K562 (cell line): ENCODE data around the gene SLC5A2. TPM values are rescaled to one million over a fixed set of nuclear protein-coding genes. Genes with fewer than 3 reads are reported as not detected.

Experiments used
- ARID1B ChIP-seq: fragments of 450-650 bp; IDR thresholded peaks from 2 replicates; pipeline ENCODE4 v1.6.1; 2016; ENCODE audit warnings: antibody characterized with exemption, mild to moderate bottlenecking, inconsistent platforms
- CBFA2T2 ChIP-seq: fragments of 450-650 bp; conservative IDR thresholded peaks from 2 replicates; pipeline ENCODE4 v1.6.1; 2017; ENCODE audit warnings: mild to moderate bottlenecking
- CBFA2T3 ChIP-seq: fragments of 450-650 bp; IDR thresholded peaks from 2 replicates; pipeline ENCODE4 v1.6.1; 2017
- CREM ChIP-seq: IDR thresholded peaks from 2 replicates; pipeline ENCODE4 v1.6.1; 2014; ENCODE audit warnings: antibody characterized with exemption, low read depth
- CTBP1 ChIP-seq: fragments of 450-650 bp; IDR thresholded peaks from 2 replicates; pipeline ENCODE4 v1.6.1; 2016; ENCODE audit warnings: borderline replicate concordance
- DPF2 ChIP-seq: fragments of 450-650 bp; IDR thresholded peaks from 2 replicates; pipeline ENCODE4 v1.6.1; 2016
- JUND ChIP-seq, 2 experiments: IDR thresholded peaks; 2 replicates in 1 of 2; 3 replicates in 1 of 2; pipeline ENCODE4 v1.6.1; 2011; ENCODE audit warnings: borderline replicate concordance in 2 of 2, low read depth in 2 of 2, low read length in 2 of 2, improper control_type of control experiment in 1 of 2, missing biosample characterization in 1 of 2, missing genetic modification characterization in 1 of 2, missing genetic modification reagents in 1 of 2
- LEF1 ChIP-seq: fragments of 450-650 bp; IDR thresholded peaks from 2 replicates; pipeline ENCODE4 v1.6.1; 2016; ENCODE audit warnings: mild to moderate bottlenecking
- MECOM ChIP-seq: fragments of 250-450 bp; sonication (Bioruptor Pico); IDR thresholded peaks from 2 replicates; pipeline ENCODE4 v1.8.0; 2022; ENCODE audit warnings: inconsistent platforms
- MEIS2 ChIP-seq: fragments of 450-650 bp; IDR thresholded peaks from 2 replicates; pipeline ENCODE4 v1.6.1; 2014; ENCODE audit warnings: mild to moderate bottlenecking; ENCODE audit not compliant: partially characterized antibody
- RFX1 ChIP-seq: fragments of 450-650 bp; IDR thresholded peaks from 2 replicates; pipeline ENCODE4 v1.6.1; 2016; ENCODE audit warnings: mild to moderate bottlenecking, moderate library complexity
- SMC3 ChIP-seq: conservative IDR thresholded peaks from 2 replicates; pipeline ENCODE4 v1.6.1; 2011; ENCODE audit warnings: low read depth, low read length, improper control_type of control experiment; ENCODE audit not compliant: insufficient read depth
- SP2 ChIP-seq: IDR thresholded peaks from 2 replicates; pipeline ENCODE4 v1.6.1; 2011; ENCODE audit warnings: mild to moderate bottlenecking, low read depth, low read length, moderate library complexity; ENCODE audit not compliant: poor library complexity, severe bottlenecking; ENCODE audit errors: extremely low read depth
- ZNF57 ChIP-seq: fragments of 450-650 bp; formaldehyde crosslinking; IDR thresholded peaks from 2 replicates; pipeline ENCODE4 v1.4.0; 2020; ENCODE audit warnings: mild to moderate bottlenecking, moderate library complexity
- polyA plus RNA-seq, 8 experiments: library from polyadenylated mRNA; depleted of rRNA in 4 of 8; stranded (reverse) in 5 of 8; unstranded in 3 of 8; fragments of >200 nt; fragmentation: Nextera tagmentation in 2 of 8; fragmentation: Illumina TruSeq in 1 of 8; extraction: Ambion mirVana in 2 of 8; extraction: Trizol in 1 of 8; gene quantifications; 2 replicates each; pipeline versions ENCODE4 v1.2.1 to v1.2.3, GENCODE V29; 2011 to 2014; ENCODE audit warnings: inconsistent platforms in 1 of 8, missing spikeins in 1 of 8
- total RNA-seq, 7 experiments: library from RNA; depleted of rRNA in 6 of 7; stranded (reverse); fragments of >200 nt in 6 of 7; fragmentation: Illumina TruSeq in 2 of 7; extraction: Trizol in 2 of 7; gene quantifications; 2 replicates each; pipeline versions ENCODE4 v1.2.1 to v1.2.3, GENCODE V29; 2011 to 2021; ENCODE audit warnings: low replicate concordance in 1 of 7
- TF ChIP-seq, protein P1 (sequence below): fragments of 450-650 bp; IDR thresholded peaks from 2 replicates; pipeline ENCODE4 v1.6.1; 2016
- TF ChIP-seq, protein P2 (sequence below): sonication (generic); formaldehyde crosslinking; IDR thresholded peaks from 2 replicates; pipeline ENCODE4 v1.8.0; 2022; ENCODE audit warnings: missing genetic modification reagents, mild to moderate bottlenecking, moderate library complexity, borderline replicate concordance
- TF ChIP-seq, protein P3 (sequence below), 3 experiments: IDR thresholded peaks in 2 of 3; conservative IDR thresholded peaks in 1 of 3; 2 replicates each; pipeline ENCODE4 v1.5.1; 2011 to 2012; ENCODE audit warnings: low read length in 3 of 3, mild to moderate bottlenecking in 3 of 3, control low read depth in 2 of 3, improper control_type of control experiment in 1 of 3, inconsistent platforms in 1 of 3, low read depth in 1 of 3, mixed read lengths in 1 of 3, moderate library complexity in 1 of 3; ENCODE audit not compliant: insufficient read depth in 2 of 3

Gene SLC5A2
- total and polyA plus RNA-seq, 9 of the 15 experiments (the other 6 are each of a cell fraction or from before 2014, with no cell fraction given) = 0.07 to 2.7 (median 2.2) TPM; not detected in 6

DNA sequence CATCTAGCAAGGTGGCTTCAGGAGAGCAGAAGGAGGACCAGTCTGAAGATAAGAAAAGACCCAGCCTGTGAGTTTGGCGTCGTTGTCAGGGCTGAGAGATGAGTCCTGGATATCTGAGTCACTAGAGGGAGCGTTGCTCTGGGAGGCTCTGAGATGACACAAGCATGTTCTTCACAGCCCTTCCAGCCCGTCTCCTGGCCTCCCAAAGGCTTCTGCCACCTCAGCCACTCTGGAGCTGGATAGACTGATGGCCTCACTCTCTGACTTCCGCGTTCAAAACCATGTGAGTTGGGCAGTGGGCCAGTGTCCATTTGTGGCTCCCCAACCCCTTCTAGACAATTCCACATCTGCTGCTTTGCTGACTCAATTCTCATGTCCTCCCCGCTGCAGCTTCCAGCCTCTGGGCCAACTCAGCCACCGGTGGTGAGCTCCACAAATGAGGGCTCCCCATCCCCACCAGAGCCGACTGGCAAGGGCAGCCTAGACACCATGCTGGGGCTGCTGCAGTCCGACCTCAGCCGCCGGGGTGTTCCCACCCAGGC, 8.7 kb upstream of the SLC5A2 start (continued):
- TF ChIP-seq JUND (IDR thresholded peaks at IDR 0.05; ENCODE audit: borderline replicate concordance, low read depth, low read length) = peak; percentile 40; the same call in 1 of the 2 replicates
- TF ChIP-seq JUND (tag; IDR thresholded peaks at IDR 0.05; ENCODE audit: borderline replicate concordance, low read depth, low read length) = no peak
- TF ChIP-seq DPF2 = peak; percentile 52; the same call in 1 of the 2 replicates
- TF ChIP-seq, protein P1, sequence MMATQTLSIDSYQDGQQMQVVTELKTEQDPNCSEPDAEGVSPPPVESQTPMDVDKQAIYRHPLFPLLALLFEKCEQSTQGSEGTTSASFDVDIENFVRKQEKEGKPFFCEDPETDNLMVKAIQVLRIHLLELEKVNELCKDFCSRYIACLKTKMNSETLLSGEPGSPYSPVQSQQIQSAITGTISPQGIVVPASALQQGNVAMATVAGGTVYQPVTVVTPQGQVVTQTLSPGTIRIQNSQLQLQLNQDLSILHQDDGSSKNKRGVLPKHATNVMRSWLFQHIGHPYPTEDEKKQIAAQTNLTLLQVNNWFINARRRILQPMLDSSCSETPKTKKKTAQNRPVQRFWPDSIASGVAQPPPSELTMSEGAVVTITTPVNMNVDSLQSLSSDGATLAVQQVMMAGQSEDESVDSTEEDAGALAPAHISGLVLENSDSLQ = 0 out of 2 replicates have a peak, but pooled peaks have one; percentile 12
- no peak for TF ChIP-seq ZNF57
- TF ChIP-seq, protein P2, sequence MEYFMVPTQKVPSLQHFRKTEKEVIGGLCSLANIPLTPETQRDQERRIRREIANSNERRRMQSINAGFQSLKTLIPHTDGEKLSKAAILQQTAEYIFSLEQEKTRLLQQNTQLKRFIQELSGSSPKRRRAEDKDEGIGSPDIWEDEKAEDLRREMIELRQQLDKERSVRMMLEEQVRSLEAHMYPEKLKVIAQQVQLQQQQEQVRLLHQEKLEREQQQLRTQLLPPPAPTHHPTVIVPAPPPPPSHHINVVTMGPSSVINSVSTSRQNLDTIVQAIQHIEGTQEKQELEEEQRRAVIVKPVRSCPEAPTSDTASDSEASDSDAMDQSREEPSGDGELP = 0 out of 2 replicates have a peak, but pooled peaks have one; percentile 7
- TF ChIP-seq CBFA2T3 = peak; percentile 46
- TF ChIP-seq CBFA2T2 = 0 out of 2 replicates have a peak, but pooled peaks have one; percentile 6
- peak; percentile 40 for TF ChIP-seq MEIS2
- 0 out of 2 replicates have a peak, but pooled peaks have one; percentile 10 for TF ChIP-seq SMC3
- no peak for TF ChIP-seq SP2
- no peak for TF ChIP-seq LEF1
- TF ChIP-seq CREM = 0 out of 2 replicates have a peak, but pooled peaks have one; percentile 27
- TF ChIP-seq RFX1 = 0 out of 2 replicates have a peak, but pooled peaks have one; percentile 38
- peak; percentile 68 for TF ChIP-seq MECOM (CRISPR knock-in tag)
- TF ChIP-seq, protein P3, sequence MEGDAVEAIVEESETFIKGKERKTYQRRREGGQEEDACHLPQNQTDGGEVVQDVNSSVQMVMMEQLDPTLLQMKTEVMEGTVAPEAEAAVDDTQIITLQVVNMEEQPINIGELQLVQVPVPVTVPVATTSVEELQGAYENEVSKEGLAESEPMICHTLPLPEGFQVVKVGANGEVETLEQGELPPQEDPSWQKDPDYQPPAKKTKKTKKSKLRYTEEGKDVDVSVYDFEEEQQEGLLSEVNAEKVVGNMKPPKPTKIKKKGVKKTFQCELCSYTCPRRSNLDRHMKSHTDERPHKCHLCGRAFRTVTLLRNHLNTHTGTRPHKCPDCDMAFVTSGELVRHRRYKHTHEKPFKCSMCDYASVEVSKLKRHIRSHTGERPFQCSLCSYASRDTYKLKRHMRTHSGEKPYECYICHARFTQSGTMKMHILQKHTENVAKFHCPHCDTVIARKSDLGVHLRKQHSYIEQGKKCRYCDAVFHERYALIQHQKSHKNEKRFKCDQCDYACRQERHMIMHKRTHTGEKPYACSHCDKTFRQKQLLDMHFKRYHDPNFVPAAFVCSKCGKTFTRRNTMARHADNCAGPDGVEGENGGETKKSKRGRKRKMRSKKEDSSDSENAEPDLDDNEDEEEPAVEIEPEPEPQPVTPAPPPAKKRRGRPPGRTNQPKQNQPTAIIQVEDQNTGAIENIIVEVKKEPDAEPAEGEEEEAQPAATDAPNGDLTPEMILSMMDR (IDR thresholded peaks at IDR 0.05 in 2 of 3, conservative IDR thresholded peaks at IDR 0.05 in 1 of 3; ENCODE audit: insufficient read depth in 2 of 3, low read depth in 1 of 3, low read length in 3 of 3) = peak; percentile 18 to 46 (median 31); a peak in 3 of 6 replicates
- 0 out of 2 replicates have a peak, but pooled peaks have one; percentile 15 for TF ChIP-seq ARID1B
- TF ChIP-seq CTBP1 = peak; percentile 77
